ENCODE data around the gene NDST4.

NDST4 gene

DNA sequence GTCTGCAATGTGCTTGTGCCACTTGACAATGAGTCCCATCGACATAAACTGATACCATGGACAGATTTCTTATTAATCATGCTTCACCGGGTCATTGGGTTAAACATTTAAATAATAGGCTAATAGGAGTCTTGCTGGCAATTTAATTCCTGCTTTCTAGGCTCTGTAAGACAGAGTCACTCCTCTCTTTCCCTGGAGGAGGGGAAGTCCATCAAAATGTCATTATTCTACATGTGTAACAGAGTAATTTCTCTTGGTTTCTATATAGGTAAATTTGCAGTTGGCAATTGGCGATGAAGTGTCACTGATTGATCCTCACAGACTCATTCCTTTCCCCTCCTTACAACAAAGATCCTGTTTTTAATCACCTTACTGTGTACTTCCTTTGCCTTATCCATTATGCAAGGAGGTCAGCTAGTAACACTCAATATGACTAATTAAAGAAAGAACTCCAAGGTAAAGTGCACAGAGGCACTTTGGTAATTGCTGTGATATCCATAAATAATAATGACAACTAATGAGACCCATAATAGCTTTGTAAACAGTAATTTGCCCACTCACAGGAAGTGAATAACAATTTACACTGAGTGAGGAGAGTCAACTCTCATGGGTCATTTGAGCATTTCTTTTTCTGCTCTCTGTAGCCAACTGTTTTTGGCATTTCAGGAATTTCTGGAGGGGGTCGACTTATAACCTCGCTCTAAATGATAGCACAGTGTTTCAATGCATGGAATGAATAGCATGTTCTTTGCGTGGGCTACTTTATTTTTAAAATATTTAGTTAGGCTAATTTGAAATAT lies 330.8 kb downstream of the NDST4 start:
- DNase-seq: no peak

DNA sequence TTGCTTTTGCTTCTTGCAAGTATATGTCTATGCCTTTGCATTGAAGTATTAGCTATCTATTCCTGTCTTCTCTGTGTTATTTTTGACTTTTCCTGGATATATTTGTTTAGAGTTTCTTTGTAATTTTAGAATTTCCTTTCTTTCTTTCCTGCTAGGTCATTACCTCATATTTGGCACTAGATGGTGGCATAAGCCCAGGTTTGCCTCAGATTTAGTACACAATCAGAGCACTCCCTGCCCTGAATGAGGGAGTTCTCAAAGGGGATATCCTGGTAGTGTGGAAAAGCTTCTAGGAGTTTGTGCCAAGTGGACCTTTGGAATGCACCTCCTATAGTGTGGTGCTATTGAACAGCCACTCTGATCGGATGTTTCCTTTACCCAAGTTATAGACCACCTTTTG lies 333.2 kb downstream of the NDST4 start:
- DNase-seq: no peak
